ENCODE measurements around the gene YPEL2.
A peak's percentile ranks its signal among the peaks of the same experiment; 100 is the strongest.

Gene YPEL2

GRCh38 chr17:59357219-59357697, 25.8 kb downstream of the YPEL2 start:
- TF ChIP-seq CTCF (IDR thresholded peaks at IDR 0.05; ENCODE audit: control insufficient read depth, insufficient read depth, low read depth, low read length, missing control alignments): no peak
- DNase-seq (ENCODE audit: low read depth): no peak
- H3K4me3 ChIP-seq (ENCODE audit: control insufficient read depth, low read depth, low read length): no peak overlapping the region

- no peak for DNase-seq (ENCODE audit: low read depth)
- no peak overlapping the region for H3K4me3 ChIP-seq (ENCODE audit: control insufficient read depth, low read depth, low read length)
- TF ChIP-seq CTCF (IDR thresholded peaks at IDR 0.05; ENCODE audit: control insufficient read depth, insufficient read depth, low read depth, low read length, missing control alignments): no peak
Observed at GRCh38 chr17:59357929-59358328, 26.5 kb downstream of the YPEL2 start.

- no peak for TF ChIP-seq CTCF (IDR thresholded peaks at IDR 0.05; ENCODE audit: control insufficient read depth, insufficient read depth, low read depth, low read length, missing control alignments)
- peak; percentile 91 for DNase-seq (ENCODE audit: low read depth)
- H3K4me3 ChIP-seq (ENCODE audit: control insufficient read depth, low read depth, low read length): no peak overlapping the region
Observed at GRCh38 chr17:59361386-59361785, 29.9 kb downstream of the YPEL2 start.

GRCh38 chr17:59361916-59362810, 30.7 kb downstream of the YPEL2 start:
- H3K4me3 ChIP-seq (ENCODE audit: control insufficient read depth, low read depth, low read length): no peak overlapping the region
- DNase-seq (ENCODE audit: low read depth): peak; percentile 74
- TF ChIP-seq CTCF (IDR thresholded peaks at IDR 0.05; ENCODE audit: control insufficient read depth, insufficient read depth, low read depth, low read length, missing control alignments): no peak

- TF ChIP-seq CTCF (IDR thresholded peaks at IDR 0.05; ENCODE audit: control insufficient read depth, insufficient read depth, low read depth, low read length, missing control alignments): no peak
- DNase-seq (ENCODE audit: low read depth): no peak
- H3K4me3 ChIP-seq (ENCODE audit: control insufficient read depth, low read depth, low read length): no peak overlapping the region
Observed at GRCh38 chr17:59362811-59363205, 31.4 kb downstream of the YPEL2 start.

- no peak for TF ChIP-seq CTCF (IDR thresholded peaks at IDR 0.05; ENCODE audit: control insufficient read depth, insufficient read depth, low read depth, low read length, missing control alignments)
- H3K4me3 ChIP-seq (ENCODE audit: control insufficient read depth, low read depth, low read length): no peak overlapping the region
- no peak for DNase-seq (ENCODE audit: low read depth)
Observed at GRCh38 chr17:59365383-59365981, 34.0 kb downstream of the YPEL2 start.
